Lung microvascular endothelial cell (primary cell): ENCODE data around the gene TIMM44. TPM values are rescaled to one million over a fixed set of nuclear protein-coding genes. Genes with fewer than 3 reads are reported as not detected.

Experiments
- DNase-seq, 2 donors: peaks; one replicate each; pipeline versions ENCODE4 v3.0.0 to v3.0.0-alpha.2; 2010; ENCODE audit warnings: low read depth in 2 of 2
- total RNA-seq: library from RNA; depleted of rRNA; stranded (reverse); fragments of >200 nt; gene quantifications from 2 replicates; pipeline ENCODE4 v1.2.1, GENCODE V29; 2014

TIMM44 gene, protein sequence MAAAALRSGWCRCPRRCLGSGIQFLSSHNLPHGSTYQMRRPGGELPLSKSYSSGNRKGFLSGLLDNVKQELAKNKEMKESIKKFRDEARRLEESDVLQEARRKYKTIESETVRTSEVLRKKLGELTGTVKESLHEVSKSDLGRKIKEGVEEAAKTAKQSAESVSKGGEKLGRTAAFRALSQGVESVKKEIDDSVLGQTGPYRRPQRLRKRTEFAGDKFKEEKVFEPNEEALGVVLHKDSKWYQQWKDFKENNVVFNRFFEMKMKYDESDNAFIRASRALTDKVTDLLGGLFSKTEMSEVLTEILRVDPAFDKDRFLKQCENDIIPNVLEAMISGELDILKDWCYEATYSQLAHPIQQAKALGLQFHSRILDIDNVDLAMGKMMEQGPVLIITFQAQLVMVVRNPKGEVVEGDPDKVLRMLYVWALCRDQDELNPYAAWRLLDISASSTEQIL
- total RNA-seq = 22.9 and 28.2 TPM in 2 replicates

DNA sequence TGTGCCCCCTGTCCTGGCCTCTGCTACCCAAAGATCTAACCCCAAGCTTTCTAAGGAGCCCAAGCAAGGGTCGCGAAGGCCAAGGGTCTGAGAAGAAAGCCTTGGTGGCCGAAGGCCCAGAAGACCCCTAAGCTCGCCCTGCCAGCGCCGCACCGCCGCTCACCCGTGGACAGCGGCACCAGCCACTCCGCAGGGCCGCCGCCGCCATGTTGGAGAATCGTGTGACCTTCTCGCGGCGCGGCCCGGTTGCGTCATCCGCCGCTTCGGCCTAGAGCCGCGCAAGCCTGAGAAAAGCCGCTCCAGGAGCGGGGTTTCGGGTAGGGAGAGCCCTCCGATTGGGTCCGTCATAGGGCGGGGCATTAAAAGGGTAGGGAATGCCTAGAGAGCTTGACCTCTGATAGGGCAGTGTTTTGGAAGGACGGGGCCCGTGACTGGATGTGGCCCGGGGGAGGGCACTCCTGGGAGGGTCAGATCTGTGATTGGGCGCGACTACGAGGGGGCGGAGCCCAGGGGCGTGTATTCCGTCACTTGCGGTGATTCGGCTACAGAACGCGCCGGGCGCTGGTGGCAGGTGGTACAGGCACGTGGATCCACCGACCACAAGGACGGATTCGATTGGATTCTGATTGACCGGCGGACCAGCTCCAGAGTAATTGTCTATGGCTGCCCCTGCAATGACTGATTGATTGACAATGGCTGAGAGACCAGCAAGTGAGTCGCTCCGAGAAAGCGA is at the start of gene TIMM44:
Gene TIMM44, minus strand, starts transcription at position 223 of the 733 bp plus-strand sequence. Its CDS starts 15 bp downstream, at position 208.
- peak; percentile 99 to 100 for DNase-seq

DNA sequence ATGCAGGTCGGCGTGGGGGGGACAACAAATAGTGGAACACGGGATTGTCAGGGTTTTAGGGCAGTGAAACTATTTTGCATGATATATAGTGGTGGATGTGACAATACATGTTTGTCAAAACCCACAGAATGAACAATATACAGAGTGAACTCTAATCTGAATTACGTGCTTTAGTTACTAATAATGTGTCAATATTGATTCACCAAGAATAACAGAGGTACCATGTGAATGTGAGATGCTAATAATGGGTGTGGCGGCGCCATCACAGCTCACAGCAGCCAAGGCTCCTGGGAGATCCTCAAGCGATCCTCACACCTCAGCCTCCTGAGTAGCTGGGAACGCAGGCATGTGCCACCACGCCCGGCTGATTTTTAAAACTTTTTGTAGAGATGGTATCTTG is 49.1 kb upstream of the TIMM44 start:
- DNase-seq = no peak

DNA sequence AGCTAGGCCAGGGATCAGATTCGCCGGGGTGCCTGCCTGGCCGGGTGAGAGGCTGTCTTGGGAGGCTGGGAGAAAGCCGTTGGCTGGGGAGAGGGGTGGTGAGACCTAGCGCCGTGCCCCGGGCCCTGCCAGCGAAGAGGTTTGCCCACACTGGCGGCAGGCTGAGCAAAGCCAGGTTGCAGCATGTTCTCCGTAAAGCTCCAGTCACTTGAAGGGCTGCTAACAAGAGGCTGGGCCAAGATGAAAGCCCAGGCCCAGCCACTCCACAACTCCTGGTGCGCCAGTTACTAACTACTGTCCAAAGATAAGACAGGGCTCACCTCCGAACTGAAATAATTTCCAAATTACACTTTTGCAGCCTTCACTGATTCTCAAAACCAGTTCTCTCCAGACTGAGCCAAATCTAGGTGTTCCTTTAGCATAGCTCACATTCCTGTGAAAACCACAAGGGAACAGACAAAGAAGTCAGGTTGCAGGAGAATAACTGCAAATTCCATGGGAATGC is 45.7 kb upstream of the TIMM44 start:
- DNase-seq = no peak

DNA sequence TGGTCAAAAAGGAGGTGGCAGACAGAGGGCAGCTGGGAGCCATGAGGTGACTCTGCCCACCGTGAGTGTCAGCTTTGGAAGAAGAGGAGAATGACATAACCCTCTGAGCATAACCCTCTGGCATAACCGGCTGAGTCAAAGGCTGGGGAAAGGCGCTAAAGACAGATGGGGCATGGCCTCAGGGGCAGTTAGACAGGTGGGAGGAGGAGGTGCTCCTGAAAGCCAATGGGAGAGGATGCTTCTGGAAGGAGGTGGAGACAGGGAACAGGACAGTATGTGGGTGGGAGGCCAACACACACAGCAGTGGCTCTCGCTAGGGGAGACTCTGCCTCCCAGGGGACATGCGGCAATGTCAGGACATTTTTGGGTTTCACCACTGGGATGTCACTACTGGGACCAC is 44.8 kb upstream of the TIMM44 start:
- DNase-seq = no peak

DNA sequence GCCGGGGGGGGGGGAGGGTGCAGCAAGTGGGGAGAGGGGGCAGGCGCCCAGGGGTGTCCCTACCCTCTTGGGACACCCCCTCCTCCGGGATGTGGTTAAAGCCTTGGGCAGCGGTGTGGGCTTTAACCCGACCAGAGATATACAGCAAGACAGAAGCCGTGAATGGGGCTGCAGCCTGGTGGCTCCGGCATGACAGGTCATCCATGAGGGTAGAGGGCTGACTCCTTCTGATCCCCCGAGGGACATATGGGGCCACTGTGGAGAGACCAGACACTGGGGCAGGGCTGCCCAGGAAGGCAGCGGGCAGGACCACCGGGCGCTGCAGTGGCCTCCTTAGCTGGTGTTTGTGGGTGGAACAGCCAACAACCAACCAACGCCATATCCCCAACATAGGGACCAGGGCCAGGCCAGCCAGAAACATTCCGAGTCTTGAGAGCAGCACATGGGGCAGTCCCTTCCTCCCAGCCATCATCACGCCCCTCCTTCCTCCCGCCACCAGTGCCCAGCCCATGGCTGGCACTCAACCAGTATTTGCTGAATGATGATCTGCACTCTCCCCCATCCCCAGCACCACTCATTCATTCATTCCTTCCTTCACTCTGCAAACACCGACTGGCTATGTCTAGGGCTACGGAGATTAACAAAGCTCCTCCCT is 43.8 kb upstream of the TIMM44 start:
- no peak for DNase-seq

DNA sequence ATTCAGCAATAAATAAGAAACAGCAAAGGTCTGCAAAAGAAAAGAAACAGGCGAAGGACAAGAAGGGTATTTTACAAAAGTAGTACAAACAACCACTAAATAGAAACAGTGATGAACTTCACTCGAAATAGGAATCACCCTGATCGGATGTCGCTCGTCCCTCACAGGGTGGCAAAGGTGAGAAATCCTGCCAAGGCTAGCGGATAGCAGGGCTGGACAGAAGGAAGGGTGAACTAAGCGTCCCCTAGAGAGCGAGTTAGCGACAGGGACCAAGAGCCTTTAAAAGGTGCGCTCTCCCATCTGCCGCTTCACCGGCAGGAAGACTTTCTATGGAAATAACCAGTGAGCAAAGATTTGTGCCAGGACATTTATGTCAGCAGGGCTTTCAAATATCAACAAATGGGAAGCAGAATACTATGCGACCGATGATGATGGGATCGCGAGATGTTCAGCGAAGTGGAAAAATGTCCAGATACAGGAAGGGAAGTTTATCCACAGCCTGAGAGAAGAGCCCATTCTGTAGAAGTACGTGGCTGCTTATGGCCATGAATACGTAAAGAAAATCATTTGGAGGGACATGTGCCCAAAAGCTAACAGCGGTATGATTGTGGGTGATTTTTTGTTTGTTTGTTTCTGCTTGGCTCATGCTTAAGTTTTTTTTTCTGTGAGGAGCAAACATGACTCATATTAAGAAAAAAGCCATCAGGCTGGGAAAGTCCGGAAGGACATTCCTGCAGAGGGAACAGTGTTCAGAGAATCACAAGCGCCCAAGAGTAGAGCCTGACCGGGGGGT is 43.1 kb upstream of the TIMM44 start:
- DNase-seq = peak; percentile 62 to 75

DNA sequence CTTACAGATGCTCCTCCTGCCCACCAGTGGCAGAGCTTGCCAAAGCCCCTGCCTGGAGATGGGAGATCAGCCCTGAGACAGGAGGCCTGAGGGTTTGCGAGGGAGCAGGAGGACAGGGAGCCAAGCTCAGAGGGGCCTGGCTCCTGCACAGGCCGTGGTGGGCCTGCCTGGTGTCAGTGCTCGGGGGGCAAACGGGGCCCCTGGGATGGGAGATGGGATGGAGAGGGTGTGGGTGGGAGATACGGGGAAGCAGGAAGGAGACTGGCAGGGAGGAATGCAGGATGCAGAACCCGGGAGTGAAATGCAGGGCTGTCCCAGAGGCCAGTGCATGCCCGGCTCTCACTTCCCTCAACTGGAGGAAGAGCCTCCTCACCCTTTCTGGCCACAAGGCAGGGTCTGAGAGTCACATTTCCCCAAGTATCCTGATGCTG is 42.0 kb upstream of the TIMM44 start:
- DNase-seq = no peak

DNA sequence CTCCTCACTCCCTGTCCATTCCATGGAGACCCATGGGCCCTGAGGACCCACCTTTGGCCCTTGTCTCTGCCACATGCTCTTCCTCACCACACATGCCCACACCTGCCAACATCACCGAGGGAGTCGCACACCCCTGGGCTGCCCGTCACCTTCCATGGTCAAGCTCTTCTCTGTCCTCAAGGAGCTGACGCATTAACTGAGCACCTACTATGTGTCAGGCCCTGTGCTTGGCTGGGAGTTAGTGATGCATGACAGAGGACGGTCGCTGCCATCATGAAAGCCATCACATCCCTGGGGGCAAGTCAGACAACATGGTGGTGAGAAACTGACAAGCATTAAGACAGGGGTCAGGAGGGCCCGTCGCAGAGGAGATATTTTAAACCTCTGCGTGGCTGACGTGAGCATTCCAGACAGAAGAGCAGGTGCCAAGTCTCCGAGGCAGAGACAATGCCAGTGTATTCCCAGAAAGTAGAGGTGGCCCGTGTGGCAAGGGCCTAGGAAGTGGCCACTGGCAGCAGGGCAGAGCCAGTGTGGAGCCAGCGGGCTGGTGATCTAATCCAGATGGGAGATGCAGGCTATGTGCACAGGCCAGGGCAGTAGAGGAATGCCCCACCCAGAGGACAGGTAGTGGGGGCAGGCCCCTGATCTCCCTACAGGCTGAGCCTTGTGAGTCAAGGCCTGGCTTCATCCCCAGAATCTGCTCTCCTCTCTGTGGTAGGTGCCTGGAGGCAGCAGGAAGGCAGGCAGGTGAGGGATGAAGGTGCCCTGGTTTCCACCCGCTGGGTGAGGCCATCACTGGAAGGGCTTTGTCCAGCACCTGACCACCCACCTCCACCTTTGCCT is 40.8 kb upstream of the TIMM44 start:
- no peak for DNase-seq

DNA sequence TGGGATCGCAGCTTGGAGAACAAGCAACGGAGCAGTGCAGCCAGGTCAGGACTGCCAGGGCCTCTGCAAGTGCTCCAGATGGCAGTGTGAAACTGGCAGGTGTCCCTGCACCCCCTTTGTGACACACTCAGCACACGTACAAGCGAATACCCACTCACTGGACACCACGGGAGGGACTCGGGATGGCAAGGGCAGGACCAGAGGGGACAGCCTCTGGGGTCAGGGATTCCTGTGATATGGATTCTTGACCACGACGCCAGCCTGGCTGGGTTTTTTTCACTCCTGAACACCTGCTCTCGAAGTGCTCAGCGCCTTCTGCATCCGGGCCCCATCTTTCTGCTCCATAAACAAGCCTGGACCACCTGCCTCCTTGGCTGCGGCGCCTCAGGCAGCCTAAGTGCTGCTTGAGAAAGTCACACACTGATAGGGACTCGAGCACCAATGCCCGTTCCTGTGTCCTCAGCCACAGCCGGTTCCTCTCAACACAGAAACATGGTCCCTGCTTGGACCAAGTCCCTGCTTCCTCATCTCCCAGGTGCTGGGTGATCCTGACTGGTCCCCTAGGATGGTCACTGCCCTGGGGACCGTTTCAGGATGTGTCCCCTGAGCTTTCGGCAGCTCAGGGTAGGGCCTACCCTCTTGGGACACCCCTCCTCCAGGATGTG is 40.0 kb upstream of the TIMM44 start:
- DNase-seq = no peak

DNA sequence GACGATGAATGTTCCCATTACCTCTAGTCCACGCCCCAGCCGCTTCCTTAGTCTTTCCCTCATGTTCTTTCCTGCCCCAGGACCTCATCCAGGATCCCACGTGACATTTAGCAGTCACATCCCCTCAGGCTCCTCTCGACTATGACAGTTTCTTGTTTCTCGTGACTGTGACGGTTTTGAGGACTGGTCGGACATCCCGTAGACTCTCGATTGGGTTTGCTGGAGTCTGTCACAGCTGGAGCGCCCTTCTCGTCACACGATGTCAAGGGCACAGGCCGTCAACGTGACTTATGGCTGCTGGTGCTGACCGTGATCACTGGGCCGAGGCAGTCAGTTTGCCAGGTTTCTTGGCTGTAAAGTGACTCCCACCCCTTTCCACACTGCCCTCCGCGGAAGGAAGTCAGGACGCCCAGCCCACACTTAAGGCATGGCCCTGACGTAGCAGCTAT is 39.2 kb upstream of the TIMM44 start:
- DNase-seq = peak in 1 of 2 donors; percentile 36

DNA sequence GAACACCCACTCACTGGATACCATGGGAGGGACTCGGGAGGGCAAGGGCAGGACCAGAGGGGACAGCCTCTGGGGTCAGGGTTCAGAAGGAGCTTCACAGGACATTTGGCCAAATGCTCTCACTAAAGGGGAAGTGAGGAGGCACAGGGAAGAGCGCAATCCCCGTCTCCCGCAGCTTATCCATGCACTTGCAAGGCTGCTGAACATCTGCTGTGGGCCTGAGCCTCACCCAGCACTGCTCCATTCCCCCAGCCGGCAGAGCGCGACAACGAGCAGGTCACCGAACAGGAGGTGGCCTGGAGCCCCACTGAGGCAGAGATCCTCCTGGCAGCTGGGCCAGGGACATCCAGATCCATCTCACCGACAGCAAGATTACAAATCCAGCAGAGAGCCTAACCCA is 38.6 kb upstream of the TIMM44 start:
- DNase-seq = no peak

DNA sequence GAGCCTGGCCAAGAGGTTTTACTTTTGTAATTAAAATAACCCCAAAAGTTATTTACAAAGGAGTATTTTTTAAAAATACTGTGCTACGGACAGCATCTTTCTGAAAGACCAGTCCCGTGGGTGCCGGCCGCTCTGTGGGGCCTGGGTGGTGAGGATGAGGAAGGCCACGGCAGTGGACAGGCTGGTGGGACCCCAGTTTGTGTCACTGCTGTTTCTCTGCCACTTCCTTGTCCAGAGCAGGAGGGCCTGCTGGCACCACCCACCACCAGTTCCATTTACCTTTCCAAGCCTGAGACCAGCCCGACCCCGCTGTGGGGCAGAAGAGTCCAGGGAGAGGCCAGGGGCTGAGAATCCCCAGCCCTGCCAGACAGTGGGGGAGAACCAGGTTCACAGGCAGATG is 38.2 kb upstream of the TIMM44 start:
- DNase-seq = no peak

DNA sequence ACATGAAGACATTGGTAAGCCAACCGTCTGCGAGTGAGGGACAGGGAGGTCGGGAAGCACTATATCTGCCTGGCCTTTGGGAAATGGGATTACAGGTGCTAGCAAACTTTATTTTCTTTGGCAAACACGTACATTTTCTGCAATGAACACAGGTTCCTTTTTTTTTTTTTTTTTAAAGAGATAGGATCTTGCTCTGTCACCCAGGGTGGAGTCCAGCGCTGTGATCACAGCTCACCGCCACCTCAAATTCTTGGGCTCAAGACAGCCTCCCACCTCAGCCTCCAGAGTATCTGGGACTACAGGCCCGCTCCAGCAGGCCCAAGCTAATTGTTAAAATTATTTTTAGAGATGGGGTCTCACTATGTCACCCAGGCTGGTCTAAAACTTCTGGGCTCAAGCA is 37.7 kb upstream of the TIMM44 start:
- no peak for DNase-seq

DNA sequence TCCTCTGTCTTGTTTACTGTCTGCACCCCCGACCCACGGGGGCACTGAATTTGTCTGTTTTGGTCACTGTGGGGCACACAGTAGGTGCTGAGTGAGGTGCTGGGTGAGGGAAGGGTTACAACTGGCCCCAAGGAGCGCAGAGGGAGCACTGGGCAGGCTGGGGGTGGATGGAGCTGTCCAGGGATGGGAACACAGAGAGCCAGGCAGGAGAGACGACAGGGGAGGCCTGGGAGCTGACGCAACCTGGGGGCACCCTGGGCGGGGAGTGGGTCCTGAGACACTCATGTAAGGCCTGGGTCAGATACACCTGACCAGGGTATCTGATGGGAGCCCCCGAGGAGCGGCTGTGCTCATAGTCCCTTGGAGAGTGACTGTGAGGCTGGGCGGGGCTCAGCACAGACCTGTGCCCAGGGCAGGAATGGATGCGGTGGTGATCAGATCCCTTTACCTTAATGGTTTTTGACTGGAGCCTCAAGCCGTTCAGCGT is 37.2 kb upstream of the TIMM44 start:
- DNase-seq = no peak

DNA sequence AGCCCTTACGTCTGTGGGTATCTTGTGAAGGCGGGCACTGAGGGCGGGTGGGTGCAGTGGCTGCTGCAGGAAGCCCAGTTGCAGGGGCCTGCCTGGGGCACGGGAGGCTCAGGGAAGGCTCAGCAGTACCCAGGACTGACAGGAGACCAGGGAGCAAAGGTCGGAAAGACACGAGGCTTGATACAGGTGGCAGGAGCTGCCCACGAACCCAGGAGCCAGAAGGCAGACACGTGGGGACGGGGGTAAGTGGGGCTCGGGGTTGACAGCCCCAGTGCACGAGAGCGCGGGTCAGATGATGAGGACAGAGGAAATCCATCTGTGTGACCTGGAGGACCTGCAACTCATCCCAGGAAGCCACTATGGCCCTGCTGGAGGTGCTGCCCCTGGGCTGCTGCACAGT is 36.7 kb upstream of the TIMM44 start:
- DNase-seq = no peak

DNA sequence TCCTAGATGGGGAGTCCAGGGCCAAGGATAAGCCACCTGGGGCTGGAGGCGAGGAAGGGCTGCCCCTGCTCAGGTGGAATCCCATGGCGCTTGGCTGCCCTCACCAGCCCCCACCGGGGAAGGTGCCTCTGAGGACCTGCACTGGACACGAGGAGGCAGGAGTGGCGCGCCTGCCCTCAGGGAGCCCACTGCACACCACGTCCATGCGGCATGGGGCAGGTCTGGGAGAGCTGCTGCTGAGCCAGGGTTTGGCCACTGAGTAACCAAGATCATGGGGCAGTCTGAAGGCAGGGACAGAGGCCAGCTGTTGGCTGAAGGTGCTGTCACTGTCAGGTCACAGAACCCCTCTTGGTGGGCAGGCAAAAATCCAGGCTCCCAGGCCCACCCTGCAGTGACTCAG is 36.1 kb upstream of the TIMM44 start:
- no peak for DNase-seq

DNA sequence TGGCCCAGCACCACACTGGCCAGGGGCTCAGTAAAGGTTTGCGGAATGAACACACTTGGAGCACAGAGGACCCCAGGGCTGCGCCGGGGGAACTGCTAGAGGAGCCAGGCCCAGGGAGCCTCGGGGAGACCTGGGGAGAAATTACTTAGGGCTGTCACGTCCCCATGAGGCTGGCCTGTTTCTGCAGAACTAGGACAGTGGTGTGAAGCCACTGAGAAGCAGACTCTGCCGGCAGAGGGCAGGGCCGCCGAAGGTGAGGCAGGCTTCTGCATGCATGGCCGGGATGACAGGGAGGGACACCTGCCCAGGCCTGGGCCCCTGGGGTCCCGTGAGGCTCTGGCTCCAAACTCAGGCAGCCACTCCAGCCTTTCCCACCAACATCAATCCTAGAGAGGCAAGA is 35.5 kb upstream of the TIMM44 start:
- no peak for DNase-seq

DNA sequence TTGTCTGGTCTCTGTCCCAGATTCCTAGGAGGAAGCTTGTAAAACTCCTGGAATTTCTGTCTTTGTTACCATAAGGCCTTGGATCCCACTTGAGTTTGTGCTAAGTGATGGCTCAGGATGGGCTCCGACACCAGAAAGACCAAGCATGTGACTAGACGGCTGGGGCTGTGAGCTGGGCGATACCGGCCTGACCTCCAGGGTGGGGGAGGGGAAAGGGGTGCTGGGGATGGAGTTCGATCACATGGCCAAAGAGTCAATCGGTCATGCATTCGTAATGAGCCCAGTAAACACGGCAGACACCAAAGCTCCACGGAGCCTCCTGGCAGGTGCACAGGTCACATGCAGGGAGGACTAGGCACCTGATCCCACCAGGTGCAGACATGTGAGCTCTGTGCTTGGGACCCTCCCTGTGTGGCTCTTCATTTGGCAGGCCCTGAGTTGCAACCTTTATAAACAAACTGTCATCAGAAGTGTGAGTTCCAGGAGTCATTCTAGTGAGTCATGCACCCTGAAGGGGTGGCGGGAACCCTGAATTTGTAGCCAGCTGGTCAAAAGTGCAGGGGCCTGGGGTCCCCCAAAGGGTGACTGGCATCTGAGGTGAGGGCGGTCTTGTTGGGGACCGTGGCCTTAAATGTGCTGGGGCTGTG is 34.8 kb upstream of the TIMM44 start:
- DNase-seq = no peak

DNA sequence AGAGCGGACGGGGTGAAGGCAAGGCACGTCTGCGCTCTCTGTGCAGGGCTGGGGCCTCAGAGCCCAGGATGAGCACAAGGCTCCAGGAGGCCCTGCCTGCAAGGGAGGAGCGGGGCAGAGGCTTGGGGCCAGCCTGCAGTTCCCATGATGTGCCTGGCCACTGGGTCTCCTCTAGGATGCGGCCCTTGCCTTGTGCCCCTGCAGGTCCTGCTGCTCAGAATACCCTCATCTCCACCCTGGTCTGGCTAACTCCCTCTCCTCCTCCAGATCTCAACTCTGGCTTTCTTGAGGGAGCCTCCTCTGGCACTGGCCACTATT is 34.2 kb upstream of the TIMM44 start:
- no peak for DNase-seq
